Measurements from ENCODE around the gene PCNX3. TPM values are rescaled to one million over a fixed set of nuclear protein-coding genes. Genes with fewer than 3 reads are reported as not detected.

Gene PCNX3
- total and polyA plus RNA-seq, 2 donors (not counting 1 experiment from before 2014, with no cell fraction given): 8.0 to 14.7 TPM

DNA sequence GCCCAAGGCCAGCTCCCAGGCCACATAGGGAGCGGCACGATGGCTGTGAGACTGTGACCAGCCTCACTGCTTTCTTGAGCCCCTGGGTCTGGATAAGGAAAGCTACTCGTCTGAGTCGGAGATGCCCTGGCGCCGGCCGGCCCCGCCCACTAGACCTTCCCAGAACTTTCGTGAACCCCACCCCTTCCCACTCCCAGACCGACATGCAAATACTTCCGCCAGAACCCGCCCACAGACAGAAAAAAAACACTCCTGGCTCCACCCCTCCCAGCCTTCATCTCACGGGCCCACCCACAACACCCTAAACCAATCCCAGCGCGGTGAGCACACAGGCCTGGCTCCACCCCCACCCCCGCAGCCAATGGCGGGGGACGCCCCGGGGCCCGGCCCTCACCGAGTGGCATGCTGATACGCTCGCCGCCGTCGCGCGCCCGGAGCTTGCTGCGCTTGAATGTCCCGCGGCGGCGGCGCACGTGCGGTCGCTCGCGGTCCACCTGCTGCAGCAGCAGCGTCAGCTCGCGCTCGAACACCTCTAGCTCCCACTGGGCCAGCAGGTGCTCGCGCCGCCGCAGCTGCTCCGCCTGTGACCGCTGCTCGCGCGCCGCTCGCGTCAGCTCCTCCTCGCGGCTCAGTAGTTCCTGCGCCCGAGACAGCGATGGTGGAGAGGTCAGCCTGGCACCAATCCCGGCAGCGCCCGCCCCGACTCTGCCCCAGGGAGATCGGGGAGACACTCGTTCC lies 8.5 kb upstream of the PCNX3 start:
- Histone ChIP-seq H3K4me3 (replicated peaks in 1 of 4; ENCODE audit: control extremely low read depth in 1 of 4, insufficient read depth in 1 of 4, low read depth in 3 of 4, low read length in 4 of 4) (peak overlapping the region in 3 of 4 experiments; percentile 19 to 32 (median 31)), H2AFZ (ENCODE audit: low read length) (no peak overlapping the region), H3K9me3 (ENCODE audit: control insufficient read depth, insufficient read depth, low read depth, low read length) (no peaks in the 10 kb centered on the region), H3K27me3 (ENCODE audit: control insufficient read depth, insufficient read depth, low read length) (no peaks in the 10 kb centered on the region), H3K36me3 (ENCODE audit: control insufficient read depth, insufficient read depth, low read length) (peaks cover 27% of the 10 kb centered on the region), H3K79me2 (ENCODE audit: control insufficient read depth, insufficient read depth, low read length) (peaks cover 18% of the 10 kb centered on the region), H3K27ac (ENCODE audit: insufficient read depth, low read length) (peak overlapping the region; percentile 69), H3K4me2 (ENCODE audit: extremely low read depth, insufficient read depth, low read length) (peak overlapping the region; percentile 54), H3K4me1 (ENCODE audit: control insufficient read depth, extremely low read depth, insufficient read depth, low read length) (peaks cover 22% of the 10 kb centered on the region), H4K20me1 (ENCODE audit: control insufficient read depth, extremely low read depth, insufficient read depth, low read length) (no peaks in the 10 kb centered on the region), H3K9ac (ENCODE audit: insufficient read depth, low read length) (no peak overlapping the region)
- DNase-seq (ENCODE audit: low read depth in 2 of 2): peak; percentile 93 to 97
- TF ChIP-seq EZH2 (IDR thresholded peaks at IDR 0.05; ENCODE audit: low read length, missing control alignments): no peak
- TF ChIP-seq CTCF (conservative IDR thresholded peaks at IDR 0.05 in 1 of 2, IDR thresholded peaks at IDR 0.05 in 1 of 2; ENCODE audit: low read depth in 1 of 2, low read length in 2 of 2): no peak

GRCh38 chr11:65607614-65608426 lies 7.8 kb upstream of the PCNX3 start:
- Histone ChIP-seq H3K27ac (ENCODE audit: insufficient read depth, low read length) (peak overlapping the region; percentile 23), H2AFZ (ENCODE audit: low read length) (no peak overlapping the region)

More at GRCh38 chr11:65607614-65608426, 7.8 kb upstream of the PCNX3 start:
- Histone ChIP-seq H3K9me3 (ENCODE audit: control insufficient read depth, insufficient read depth, low read depth, low read length) (no peaks in the 10 kb centered on the region), H3K36me3 (ENCODE audit: control insufficient read depth, insufficient read depth, low read length) (peaks cover 27% of the 10 kb centered on the region), H3K4me1 (ENCODE audit: control insufficient read depth, extremely low read depth, insufficient read depth, low read length) (peaks cover 30% of the 10 kb centered on the region), H3K9ac (ENCODE audit: insufficient read depth, low read length) (no peak overlapping the region), H3K4me3 (replicated peaks in 1 of 4; ENCODE audit: control extremely low read depth in 1 of 4, insufficient read depth in 1 of 4, low read depth in 3 of 4, low read length in 4 of 4) (peak overlapping the region in 2 of 4 experiments; percentile 19 to 32), H3K79me2 (ENCODE audit: control insufficient read depth, insufficient read depth, low read length) (peaks cover 25% of the 10 kb centered on the region), H3K27me3 (ENCODE audit: control insufficient read depth, insufficient read depth, low read length) (no peaks in the 10 kb centered on the region), H4K20me1 (ENCODE audit: control insufficient read depth, extremely low read depth, insufficient read depth, low read length) (no peaks in the 10 kb centered on the region), H3K4me2 (ENCODE audit: extremely low read depth, insufficient read depth, low read length) (peak overlapping the region; percentile 54)
- no peak for TF ChIP-seq CTCF (conservative IDR thresholded peaks at IDR 0.05 in 1 of 2, IDR thresholded peaks at IDR 0.05 in 1 of 2; ENCODE audit: low read depth in 1 of 2, low read length in 2 of 2)
- TF ChIP-seq EZH2 (IDR thresholded peaks at IDR 0.05; ENCODE audit: low read length, missing control alignments): no peak
- DNase-seq (ENCODE audit: low read depth in 2 of 2): no peak
